WI38 (cell line): ENCODE data around the gene PTPRG.

Experiments used
- H3K4me3 ChIP-seq: 2 replicates; pipeline ENCODE4 v1.5.1; 2011; ENCODE audit warnings: low read depth, mild to moderate bottlenecking, control low read depth, low read length
- CTCF ChIP-seq: IDR thresholded peaks from 2 replicates; pipeline ENCODE4 v1.5.1; 2012; ENCODE audit warnings: low read depth, mild to moderate bottlenecking, control low read depth, low read length

Gene PTPRG

GRCh38 chr3:62019906-62020305 is 458.5 kb downstream of the PTPRG start:
- H3K4me3 ChIP-seq: no peak overlapping the region
- no peak for TF ChIP-seq CTCF

DNA sequence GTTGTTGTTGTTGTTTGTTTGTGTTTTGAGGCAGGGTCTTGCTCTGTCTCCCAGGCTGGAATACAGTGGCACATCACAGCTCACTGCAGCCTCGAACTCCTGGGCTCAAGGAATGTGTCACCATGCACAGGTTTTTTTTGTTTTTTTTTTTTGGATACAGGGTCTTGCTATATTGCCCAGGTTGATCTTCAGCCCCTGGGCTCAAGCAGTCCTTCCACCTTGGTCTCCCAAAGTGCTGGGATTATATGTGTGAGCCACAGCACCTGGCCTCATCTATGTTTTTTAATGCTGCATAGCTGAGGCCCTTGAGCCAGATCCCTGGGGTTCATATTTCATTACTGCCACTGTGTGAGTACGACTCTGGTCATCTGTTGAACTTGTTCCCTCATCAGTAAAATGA is 459.3 kb downstream of the PTPRG start:
- no peak for TF ChIP-seq CTCF
- H3K4me3 ChIP-seq: no peak overlapping the region

DNA sequence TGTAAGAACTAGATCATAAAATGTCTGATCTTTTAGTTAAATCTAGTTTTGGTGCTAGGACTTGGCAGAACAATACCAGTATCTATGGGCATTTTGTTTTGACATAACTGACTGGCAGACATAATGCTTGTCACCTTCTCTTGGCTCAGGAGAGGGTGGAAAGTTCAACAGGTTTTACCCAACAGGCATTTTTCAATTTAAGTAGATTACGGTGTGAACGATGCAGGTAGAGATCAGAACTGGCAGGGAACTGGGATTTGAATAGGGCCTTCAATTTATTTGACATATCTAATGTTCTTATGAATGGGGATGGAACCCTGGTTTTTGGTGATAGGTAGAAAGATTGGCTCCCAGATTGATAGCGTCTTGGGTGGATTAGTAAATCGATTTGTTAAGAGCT is 460.9 kb downstream of the PTPRG start:
- TF ChIP-seq CTCF: no peak
- H3K4me3 ChIP-seq: no peak overlapping the region

- no peak for TF ChIP-seq CTCF
- no peak overlapping the region for H3K4me3 ChIP-seq
These were observed 463.5 kb downstream of the PTPRG start for GRCh38 chr3:62024882-62025281.

DNA sequence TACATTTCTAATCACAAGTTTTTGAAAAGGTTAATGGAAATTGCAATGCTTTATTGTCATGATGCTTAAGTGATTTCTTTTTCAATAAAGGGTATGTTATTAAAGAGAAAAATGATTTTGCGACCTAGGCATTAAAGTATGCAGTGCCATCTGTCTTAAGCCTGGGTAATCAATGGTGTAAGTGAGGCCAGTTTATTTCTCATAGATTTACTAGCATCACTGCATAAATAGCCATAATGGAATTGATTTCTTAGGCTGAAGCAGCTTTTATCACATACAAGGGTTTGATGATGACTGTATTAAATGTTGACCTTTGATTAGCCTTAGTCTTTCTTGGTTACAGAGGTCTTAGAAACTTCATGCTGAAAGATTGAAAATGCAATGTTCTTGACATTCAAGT is 464.5 kb downstream of the PTPRG start:
- TF ChIP-seq CTCF: no peak
- H3K4me3 ChIP-seq: no peak overlapping the region

DNA sequence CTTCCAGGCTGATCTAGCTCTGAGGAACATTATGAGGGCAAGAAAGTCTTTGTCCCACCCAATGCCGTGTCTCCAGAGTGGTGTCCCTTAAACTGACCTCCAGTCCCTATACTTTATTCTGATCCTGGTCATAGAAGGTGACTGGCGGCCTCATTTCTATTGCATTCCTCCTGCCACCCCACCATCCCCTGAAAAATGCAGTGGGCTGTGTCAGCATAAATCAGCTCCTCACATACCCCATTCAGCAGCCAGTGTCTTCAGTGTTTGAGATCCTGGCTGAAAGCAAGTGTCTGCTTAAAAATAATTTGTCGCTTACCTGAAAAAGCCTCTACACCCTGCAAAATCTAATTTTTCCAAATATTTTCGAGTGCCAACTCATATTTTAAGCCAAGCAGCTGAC is 465.9 kb downstream of the PTPRG start:
- no peak for TF ChIP-seq CTCF
- no peak overlapping the region for H3K4me3 ChIP-seq

GRCh38 chr3:62027796-62028195 is 466.4 kb downstream of the PTPRG start:
- no peak overlapping the region for H3K4me3 ChIP-seq
- no peak for TF ChIP-seq CTCF
